ENCODE results near the gene LYRM9.
"Not testable (repeated sequence)": the region's sequence is repeated elsewhere in the genome, so short reads cannot be mapped to it uniquely, and the experiment has no call there.

The LYRM9 gene

DNA sequence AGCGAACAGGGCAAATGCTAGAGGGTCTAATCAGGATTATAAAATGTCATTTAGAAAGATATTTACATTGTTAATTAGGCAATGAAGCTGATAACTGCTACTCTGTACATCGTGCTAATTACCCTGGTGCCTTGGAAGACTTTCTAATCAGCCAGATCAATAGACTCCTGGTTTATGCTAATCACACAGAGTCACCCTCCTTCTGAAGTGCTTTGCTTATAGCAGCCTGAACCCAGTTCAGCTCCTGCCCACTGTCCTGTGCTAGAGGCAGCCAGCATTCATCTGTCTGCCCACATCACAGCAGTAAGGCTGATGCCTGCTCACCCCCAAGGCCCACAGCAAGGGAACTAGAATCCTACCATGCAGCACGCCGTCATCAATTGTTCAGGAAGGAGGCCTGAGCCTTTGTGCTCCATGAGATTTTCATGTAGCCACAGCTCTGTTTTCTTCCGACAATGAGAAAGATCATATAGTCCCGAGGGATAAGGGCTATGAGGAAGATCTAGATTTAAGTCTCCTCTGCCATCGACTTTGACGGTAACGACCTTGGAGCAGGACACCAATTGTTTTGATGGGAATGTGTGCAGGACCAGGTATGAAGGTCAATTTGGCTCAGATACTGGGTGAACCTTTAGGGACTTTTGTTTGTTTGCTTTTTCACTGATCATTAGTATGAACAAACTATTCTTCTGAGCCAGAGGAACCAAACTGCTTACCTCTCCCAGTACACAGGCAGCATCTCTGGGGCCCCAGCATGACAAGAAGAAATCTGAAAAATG, 12.5 kb upstream of the LYRM9 start:
- no peak for DNase-seq

DNA sequence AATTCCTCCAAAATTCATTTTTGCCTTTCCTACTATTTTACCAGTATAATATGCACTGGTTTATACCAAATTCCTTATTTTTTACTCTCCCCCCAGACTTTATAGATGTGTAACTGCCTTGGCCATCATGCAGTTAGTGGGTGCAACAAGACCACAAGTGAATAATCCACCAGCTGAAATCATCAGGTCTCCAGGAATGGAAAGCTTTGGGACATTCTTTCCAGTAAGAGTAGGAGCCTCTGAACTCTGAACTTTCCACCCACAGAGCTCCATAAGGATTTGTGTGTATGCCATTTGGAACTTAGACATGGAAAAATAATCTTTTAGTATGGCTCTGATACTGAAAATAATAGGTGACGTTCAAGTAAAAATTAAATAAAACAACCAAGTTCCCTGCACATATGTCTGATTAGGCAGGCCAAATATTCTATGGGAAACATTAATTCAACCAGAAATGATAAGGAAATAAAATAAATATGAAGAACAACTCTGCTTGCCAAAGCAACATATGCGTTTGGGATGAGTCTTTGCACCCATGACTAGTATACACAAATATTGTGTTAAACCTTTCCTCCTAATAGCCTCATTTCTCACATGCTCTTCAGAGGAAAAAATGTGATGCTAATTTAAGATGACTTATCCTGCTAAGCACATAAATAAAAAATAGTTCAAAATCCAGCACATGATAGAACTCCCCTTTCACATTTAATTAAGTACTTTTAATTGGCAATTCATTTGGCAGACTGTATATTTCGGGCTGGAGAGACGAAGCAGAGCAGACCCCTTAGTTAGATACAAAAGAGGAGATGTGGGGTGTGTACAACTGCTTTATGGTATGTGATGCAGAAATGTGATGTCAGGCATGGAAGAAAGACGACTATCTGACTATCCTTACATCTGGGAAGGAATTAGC, 11.6 kb upstream of the LYRM9 start:
- no peak for DNase-seq

DNA sequence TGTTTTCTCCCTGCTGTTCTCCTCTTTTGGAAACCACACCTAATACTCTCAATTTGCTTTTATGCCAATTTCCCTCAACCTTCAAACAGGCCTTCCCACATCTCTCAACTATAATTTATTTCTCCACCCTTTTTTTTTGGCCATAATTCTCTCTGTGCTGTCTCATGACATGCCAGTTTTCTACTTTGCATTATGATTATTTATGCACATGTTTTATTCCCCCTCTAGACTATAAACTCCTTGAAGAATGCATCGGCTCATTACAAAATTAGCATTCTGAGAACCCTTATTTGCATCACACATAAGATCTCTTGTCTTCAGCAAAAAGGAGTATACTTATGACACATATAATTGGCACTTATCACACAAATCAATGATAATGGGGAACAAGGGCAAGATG, 10.9 kb upstream of the LYRM9 start:
- DNase-seq: no peak

DNA sequence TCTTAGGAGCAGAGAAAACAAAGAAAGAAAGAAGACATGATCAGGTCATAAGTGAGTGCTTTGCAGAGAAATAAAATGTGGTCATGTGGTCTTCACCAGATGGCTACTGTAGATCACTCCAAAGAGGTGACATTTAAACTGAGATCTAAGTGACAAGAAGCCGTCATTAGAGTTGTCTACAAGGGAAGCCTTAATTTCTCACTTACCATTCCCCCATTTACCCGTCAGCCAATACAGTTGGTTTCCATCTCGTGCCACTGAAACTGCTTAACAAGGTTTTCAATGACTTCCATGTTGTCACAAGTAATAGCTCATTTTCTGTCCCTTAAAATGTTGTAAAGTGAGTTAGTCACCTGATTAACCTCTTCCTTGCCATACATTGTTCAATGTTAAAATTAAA, 6.4 kb upstream of the LYRM9 start:
- DNase-seq: no peak

DNA sequence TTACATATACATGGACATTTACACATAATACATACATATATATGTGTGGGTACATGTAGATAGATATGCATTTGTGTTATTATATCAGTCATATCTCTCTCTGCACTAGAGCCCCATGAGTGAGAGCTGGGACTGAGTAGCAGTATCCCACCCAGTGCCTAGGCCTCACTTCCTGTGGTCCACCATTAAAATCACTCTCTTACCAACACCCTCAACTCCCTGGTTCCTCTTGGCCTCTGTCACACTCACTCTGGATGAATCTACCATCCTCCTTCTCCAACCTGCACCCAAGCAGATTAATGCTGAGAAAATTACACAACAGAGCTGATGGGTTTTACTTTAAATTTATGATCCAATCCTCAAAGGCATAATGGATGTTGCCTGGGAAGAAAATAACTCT, 4.9 kb upstream of the LYRM9 start:
- DNase-seq: no peak

DNA sequence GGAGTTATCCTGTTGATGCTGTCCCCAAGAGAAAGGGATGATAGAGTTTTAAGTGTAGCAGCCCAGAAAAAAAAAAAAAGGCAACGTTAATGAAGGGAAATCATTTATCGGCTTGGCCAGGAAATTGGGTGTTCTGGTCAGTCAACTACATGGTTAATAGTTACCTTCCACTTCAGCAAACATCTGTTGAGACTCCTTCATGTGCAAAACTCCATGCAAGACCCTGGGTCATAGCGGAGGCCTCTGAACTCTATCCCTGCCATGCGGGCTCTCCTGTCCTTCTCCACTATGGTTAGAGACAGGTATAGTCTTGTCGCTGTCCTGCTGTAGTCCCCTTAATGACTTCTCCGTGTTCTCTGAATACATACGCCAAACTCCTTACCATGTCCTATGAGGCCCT, 3.5 kb upstream of the LYRM9 start:
- DNase-seq: no peak

DNA sequence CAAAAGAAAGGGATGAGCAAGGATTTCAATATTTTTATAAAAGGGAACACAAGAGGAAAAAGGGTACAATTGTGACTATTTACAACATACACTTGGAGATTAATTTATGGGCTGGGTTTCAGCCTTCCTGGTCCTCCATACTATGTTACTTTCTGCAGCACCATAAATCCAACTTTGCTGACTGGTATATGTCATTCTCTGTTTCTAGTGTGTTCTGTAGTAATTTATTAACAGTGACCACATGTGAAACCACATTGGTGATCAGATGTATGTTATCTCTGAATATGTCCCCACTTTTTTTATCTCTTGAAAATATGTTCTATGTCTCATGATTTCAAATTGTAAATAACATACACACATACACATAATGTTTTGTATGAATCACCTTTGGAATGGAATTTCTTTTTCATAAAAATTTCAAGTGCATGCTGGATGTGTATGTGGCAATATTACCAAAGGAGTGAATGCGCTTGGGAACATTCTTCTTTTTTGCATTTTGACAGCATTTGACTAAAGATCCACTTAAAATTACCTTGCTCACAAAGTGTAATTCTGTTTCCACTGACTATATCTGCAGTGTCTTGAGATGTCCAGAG, 2.9 kb upstream of the LYRM9 start:
- no peak for DNase-seq

DNA sequence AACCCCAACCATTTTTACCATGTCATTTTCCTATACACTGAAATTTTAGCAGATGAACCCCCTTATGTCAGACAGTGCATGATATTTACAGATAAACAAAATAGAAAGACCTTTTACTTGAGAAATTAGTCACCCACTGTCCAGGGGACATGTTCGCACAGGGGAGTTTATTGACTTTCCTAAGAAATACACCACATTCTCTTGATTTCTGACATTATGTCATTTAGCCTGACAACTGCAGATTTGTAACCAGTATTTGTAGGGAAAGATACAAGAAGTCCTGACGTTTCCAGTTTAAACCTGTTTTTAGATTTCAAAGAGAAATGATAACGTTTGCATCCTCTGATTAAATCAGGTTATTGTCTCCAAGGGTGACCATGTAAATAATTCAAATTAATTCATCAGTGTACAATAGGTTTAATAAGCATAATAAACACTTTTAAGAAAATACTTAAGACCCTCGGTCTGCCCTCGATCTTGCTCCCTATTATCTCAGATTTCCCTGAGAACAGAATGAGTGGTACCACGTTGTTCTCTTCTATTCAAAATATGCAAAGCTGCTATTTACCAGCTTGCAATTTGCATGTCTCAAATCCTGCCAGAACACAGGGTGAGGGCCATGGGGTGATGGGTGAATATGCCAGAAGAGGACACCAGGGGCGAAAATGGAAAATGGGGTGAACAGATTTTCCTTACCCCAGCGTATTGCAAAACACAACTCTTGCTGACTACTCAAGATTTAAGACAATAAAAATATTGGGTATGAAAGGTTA, 2.1 kb upstream of the LYRM9 start:
- peak; percentile 35 for DNase-seq

DNA sequence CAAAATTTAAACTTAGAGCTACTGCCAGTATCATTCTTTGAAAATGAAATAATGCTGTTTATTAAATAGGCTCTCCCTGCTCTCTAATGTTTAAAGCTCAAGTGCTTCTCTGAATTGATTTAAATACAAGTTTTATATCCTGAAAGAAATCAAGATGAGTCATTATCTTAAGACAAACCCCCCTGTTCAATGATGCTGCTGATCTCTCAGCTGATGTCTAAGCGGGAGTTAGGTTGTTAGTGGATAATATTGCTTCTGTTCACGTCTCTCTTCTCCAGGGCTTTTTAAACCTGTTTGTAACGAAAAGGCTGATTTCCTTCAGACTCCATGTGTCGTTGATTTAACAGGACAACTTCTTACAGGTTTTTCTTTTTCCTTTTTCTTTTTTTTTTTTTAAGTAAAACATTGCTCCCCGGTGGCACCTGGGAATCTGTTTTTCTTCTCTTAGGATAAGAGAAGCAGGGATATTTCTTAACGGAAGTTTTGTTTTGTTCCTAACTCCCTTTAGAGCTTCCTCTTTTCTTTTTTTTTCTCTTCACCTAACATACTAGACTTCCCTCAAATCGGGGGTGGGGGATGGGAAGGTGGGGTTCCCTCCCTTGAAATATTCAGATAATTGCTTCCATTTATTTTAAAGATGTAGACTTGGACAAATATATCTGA, 807 bp upstream of the LYRM9 start:
- DNase-seq: peak; percentile 60

DNA sequence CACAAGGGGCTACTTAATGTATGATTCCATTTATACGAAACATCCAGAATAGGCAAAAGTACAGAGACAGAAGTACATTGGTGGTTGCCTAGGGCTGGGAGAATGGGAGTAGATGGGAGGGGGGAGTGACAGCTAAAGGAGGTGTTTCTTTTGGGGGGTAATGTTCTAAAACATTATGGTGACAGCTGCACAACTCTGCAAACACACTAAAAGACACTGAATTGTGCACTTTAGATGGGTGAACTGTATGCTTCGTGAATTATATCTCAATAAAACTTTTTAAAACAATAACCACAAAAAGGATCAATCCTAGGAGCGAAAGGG, 661 bp downstream of the LYRM9 start:
- DNase-seq: no peak

DNA sequence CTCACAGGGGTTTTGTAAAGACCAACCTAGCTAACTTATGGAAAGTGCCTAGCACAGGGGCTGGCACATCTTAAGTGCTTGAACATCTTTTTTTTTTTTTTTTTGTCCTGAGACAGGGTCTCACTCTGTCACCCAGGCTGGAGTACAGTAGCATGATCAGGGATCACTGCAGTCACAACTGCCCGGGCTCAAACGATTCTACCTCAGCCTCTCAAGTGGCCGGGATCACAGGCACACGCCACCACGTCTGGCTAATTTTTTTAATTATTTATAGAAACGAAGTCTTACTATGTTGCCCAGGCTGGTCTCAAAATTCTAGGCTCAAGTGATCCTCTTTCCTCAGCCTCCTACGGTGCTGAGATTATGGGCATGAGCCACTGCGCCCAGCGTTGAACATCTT, 1.3 kb downstream of the LYRM9 start:
- no peak for DNase-seq

DNA sequence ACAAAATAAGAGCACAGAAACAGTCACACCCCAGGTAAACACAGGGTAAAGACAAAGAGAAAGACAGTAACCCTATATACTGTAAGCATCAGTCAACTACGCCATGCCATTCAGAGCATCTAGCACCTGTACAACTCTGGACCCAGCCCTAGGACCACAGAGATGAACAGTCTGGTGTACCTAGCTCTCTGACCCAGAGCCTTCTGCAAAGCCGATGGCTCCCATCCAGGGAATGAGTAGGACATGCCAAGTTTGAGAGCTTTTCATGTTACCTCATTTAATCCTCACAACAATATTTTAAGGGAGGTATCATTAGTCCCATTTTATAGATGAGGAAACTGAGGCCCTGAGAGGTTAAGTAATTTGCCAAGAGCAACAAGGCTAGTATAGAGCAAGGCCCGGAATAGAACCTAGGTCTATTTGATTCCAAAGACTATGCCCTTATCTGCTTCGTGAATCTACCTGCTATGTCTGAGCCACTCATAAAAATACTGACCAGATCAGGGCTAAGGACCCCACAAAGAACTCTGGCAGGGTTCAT, 3.4 kb downstream of the LYRM9 start:
- DNase-seq: no peak

DNA sequence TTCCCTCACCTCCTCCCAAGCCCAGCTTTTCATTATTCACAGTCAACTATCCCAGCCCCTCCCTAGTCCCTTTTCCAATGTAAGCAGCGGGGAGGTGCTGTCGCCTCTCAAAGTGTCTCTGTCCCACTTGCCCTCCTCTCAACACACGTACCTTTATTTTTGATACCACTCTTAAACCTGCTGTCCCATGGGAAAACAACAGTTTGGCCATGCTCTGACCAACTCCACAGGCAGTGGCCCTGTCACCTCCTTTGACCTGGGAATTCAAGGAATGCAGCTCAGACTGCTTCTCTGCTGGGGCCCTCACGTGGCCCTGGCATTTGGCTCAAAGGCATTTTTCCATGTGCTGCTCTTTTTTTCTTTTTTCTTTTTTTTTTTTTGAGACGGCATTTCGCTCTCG, 4.2 kb downstream of the LYRM9 start:
- no peak for DNase-seq

DNA sequence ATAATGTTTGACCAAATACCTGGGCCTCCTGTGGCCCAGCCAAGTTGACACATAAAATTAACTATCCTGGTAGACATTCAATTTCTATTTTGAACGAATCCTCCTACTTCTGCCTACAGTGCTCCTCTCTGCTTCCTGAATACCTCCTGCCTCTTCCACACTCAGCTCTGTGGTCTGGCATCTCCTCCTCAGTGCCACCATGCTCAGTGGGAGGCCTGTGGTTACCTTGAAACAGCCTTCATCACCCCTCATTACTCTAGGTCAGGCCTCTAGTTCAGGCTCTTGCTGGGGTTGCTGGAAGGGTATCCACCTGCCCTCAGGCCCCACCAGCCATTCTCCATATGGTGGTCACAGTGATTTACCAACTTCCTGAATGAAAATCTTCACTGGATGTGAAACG, 5.1 kb downstream of the LYRM9 start:
- DNase-seq: no peak

DNA sequence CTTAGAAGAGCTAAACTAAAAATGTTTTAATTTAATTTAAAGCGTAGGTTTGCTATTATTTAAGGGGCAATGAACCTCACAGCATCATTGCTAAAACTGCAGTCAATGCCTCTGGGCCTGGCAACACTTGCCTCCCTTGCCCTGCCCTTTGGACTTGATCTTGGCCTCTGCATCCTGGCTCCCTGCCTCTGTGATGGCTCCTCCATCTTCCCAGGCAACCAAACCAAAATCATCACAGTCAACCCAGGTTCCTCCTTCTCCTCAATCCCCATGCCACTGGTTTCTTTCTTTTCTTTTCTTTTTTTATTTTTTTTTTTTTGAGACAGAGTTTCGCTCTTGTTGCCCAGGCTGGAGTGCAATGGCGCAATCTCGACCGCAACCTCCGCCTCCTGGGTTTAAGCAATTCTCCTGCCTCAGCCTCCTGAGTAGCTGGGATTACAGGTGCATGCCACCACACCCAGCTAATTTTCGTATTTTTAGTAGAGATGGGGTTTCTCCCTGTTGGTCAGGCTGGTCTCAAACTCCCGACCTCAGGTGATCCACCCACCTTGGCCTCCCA, 6.7 kb downstream of the LYRM9 start:
- DNase-seq: not testable (repeated sequence)

DNA sequence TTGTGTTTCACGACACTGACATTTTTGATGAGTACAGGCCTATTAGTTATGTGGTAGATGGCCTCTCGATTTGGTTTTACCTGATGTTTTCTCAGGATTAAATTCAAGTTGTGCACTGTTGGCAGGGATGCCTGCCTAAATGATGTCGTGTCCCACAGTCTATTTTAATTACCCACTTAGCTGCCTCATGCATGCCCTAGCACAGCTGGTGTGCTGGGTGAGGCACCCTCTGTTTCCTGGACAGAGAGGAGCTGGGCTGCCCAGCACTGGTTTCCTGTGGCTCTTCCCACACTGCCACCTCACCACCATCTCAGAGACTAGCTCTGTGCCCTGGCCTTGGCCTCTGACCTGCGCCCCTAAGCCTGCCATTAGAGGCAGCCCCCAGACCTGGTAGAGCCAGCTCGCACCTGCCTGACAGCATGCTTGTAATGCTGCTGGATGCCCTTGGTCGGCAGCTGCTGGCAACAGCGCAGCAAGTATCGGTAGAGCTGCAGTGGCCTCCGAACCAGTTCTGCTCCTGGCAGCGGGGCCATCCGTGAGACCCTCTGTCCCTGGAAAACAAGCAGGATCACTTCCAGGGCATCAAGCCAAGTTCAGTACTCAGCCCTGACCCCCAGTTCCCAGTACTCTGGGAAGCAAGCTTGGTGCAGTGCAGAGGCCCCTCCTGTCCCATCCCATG, 10.9 kb downstream of the LYRM9 start:
- no peak for DNase-seq

DNA sequence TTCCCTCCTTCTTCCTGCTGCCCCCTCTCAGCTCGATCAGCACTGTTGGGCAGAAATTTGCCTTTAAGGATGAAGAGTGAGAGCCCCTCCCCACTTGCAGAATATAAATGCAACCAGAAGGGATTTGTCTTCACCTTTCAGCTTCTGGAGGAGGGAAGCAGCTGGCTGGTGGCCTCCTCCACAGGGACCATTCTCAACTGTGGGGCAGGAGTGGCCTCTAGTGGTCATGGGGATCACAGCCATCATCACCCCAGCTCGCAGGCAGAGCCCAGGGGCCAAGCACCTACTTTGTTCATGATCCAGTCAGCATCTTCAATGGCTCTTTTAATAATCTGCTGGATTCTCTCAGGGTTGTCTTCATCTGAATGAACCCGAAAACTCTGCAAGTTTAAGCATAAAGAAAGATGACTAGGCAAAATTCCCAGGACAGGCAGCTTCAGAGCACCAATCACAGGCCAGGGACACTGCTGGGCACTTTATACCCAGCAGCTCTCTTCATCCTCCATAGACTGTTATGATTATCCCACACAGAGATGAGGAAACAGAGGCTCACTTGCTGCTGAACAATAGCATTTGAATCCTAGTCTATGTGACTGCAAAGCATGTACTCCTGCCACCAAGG, 13.1 kb downstream of the LYRM9 start:
- peak; percentile 79 for DNase-seq

DNA sequence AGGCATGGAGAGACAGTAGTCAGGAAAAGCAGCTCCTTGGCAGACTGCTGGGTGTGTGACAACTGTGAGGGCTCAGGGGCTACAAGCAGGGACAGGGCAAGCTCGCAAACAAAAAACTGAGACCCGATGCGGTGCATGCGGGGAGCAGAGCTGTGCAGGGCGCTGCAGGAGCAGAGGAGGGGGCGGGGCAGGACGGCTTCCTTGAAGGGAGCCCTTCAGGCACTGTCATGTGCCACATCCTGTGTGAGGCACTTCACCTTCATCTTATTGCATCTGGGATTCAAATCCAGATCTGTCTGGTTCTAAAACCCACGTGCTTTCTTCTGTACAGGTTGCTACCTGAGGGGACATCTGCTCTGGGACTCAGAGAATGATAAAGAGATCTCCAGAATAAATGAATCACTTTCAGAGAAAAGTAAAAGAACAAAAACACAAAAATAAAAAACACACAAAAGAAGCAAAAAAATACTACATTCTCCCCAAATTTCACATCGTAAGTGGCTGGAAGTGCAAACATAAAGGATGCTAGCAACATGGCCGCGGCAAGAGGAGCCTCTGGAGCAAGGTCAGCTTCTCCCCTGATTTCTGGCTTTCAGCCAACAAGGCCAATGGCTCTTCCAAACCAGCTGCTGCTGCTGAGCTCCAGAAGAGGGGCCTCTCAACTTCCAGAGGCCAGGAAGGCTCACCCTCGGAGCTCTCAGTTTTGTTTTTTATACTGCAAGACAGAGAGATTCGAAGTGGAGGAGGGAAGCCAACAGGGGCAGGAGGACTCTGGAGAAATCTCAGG, 14.2 kb downstream of the LYRM9 start:
- DNase-seq: no peak

DNA sequence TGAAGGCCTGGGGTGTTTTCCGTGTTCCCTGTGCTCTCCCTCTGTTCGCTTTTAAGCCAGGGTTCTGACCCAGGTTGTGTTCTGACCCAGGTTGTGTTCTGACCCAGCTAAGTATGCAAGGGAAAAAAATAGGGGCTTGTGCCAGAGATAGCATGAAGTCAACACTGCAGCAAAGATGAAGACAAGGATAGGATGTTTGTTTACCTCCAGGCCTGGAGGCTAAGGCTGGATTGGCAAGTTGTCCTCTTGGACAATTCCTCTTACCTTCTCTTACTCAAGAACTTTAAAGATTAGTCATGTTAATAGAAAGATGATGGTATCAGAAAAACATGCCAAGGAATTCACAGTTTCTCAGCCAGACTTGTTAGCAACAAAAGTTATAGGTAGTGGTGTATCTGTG, 19.4 kb downstream of the LYRM9 start:
- no peak for DNase-seq

DNA sequence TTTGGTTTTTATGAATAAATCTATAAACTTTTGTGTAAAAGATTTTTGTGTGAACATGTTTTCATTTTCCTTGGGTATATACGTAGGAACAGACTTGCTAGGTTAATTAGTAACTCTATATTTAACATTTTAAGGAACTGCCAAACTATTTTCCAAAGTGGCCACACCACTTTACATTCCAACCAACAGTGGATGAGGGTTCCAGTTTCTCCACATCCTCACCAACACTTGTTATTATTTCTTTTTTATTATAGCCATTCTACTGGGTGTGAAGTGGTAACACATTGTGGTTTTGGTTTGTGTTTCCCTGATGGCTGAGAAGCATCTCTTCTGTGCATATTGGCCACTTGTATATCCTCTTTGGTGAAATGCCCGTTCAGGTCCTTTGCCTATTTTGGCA, 20.0 kb downstream of the LYRM9 start:
- DNase-seq: no peak

Measured in midbrain (tissue), 1 donor.